Stimulated activated naive CD4-positive, alpha-beta T cell (primary cell): ENCODE results near the gene MTIF3.

Experiments used
- DNase-seq, 6 experiments: peaks; one replicate each; lab custom pipeline; 2025; lab: John Stamatoyannopoulos, UW

MTIF3 gene

DNA sequence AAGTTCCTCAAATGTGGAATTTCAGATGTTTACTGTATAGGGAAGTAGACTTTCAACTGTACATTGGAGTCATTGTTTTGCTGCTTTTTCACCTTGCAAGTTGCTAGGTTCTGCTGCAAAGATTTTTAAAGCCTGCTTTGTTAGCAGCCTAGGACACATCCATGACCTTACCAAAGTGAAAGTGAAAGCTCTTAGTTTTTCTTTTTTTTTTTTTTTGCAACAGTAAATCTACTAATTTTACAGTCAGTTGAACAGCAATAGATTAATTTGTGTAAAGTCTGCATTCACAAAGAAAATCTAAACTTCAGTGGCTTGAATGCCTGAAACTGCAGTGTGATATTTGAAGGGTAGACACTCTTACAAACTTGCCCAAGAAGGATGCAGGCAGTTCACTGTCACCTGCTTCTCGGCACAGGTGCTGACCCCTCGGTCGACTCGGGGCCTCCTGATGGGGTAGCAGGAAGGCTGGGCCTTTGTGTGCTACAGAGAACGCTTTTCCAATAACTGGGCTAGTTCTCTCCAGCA is 5.0 kb upstream of the MTIF3 start:
- peak in 3 of 6 experiments; percentile 6 to 67 (median 42) for DNase-seq

DNA sequence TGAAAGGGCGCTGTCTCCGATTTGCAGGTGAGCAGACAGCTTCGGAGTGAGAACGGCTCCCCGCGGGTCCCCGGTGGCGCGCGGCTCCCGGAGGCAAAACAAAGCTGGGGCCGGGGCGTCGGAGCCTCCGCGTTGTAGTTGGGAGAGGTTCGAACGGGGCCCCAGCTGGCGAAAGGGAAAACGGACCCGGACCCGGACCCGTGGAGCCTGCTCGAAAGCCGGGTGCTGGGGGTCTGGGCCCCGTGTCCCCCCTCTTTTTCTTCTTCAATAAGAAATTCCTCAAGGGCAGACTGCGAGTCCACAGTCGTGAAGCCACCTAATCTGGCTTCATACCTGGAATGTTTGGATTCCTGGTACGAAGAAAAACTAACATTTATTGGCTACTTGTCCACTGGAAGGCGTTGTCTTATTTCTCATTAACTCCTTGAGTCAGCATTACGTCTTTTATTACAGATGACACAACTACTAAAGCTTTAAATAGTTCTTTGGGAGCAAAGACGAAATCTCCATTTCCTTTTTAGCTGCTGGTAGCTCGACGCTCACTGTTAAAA is 632 bp upstream of the MTIF3 start:
- peak in 2 of 6 experiments; percentile 55 to 64 for DNase-seq

DNA sequence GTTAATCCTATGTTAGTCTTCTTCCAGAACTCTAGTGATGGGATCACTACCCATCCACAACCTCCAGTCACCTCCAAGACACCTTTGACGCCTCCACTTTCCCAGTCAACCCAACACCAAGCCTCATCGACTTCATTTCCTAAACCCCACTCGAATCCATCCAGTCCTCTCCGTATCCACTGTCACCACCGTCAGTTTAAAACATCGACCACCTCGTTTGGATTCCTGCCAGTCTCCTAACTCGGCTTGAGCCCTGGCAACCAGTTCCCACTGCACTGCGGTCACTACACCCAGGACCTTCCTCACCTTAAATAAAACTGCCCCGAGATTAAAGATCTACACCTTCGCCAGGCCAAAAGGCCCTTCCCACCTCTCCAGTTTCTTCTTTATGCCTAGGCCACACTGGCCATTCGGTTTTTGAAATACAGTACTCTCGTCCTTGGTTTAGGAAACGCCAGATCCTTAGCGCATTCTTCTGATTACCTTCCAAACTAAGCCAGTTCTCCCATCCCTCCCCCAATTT is 1.2 kb downstream of the MTIF3 start:
- DNase-seq: no peak

- DNase-seq: no peak
These were observed 2.1 kb downstream of the MTIF3 start for GRCh38 chr13:27448308-27448707.

DNA sequence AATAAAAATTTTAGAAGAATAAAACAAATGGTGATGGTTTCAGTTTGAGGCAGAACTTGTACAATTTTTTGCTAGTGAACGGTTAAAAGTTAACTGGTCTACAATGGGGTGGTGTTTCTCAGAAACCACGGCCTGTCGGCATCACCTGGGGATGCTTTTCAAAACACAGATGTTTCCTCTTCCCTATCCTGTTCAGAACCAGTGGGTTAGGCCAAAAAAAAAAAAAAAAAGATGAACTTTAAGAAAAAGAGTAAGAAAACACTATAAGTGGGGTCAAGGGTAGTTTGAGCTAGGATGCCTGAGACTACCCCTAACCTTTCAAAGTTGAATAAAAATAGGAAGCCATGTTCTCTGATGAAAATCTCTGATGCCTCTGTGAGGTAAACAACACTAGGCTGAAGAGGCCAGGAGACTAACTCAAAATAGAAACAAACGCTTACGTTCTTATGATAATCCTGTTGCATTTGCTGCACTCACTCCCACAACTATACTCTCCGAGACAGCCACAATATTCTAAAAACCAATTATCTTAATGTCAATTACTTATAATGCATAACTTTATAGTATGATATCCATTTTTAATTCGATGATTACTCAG is 3.3 kb downstream of the MTIF3 start:
- peak in 4 of 6 experiments; percentile 21 to 61 (median 48) for DNase-seq

GRCh38 chr13:27442797-27443196 is 7.6 kb downstream of the MTIF3 start:
- no peak for DNase-seq

GRCh38 chr13:27442071-27442647 is 8.2 kb downstream of the MTIF3 start:
- peak; percentile 6 to 48 (median 18) for DNase-seq

DNA sequence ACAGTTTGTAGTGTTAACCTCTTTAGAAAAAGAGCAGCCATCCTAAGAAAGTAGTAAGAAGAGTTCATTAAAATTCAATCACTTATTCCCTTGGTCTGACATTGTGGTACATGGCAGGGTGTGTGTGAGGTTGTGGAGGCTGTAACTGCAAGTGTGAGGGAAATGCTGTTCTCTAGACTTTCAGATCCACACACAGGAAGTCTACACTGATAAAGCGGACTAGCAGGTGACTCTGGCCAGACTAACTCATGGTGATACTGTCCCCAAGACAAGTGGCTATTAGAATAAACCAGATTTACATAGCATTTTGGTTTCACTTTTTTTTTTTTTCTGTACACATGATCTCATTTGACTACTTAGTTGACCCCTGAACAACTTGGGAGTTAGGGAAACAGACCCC is 10.0 kb downstream of the MTIF3 start:
- DNase-seq: no peak

DNA sequence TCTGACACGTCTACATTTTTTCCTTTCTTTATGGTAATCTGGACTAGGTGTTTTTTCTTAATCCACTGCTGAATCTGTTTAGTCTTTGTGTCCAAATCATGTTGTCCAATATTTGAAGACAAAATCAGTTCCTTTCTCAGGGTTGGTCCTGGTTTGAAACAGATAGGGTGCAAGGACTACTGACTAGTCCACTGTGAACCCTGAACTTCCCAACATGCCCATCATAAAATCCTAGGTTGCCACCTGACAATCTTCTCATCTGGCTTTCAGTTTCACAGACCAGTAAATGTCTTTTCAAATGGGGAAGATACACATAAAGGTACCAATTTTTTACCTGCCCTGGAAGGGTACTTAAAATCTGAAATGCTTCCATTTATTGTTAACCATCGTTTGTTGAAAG is 13.2 kb downstream of the MTIF3 start:
- DNase-seq: no peak

GRCh38 chr13:27432611-27433210 is 17.7 kb downstream of the MTIF3 start:
- peak in 2 of 6 experiments; percentile 12 to 15 for DNase-seq

- DNase-seq: no peak
These were observed 18.2 kb downstream of the MTIF3 start for GRCh38 chr13:27432180-27432579.

DNA sequence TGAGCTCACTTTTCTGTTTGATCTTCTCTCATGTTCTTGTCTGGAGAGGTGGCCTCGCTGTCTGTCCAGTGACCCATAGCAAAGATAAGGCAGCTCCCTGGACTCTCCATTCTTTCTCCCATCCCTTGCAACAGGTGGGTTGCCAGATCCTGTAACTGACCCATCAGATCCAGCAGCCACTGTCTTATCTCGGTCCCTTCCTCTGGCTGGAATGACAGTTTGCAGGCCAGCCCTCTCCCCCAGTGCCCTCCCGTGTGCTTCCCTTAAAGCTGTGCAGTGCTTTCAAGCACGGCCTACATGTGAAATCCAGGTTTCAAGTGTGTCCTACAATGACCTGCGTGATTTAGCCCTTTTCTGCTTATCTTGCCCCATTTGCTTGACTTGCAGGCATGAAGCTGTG is 22.2 kb downstream of the MTIF3 start:
- DNase-seq: no peak

GRCh38 chr13:27427641-27428040 is 22.7 kb downstream of the MTIF3 start:
- DNase-seq: no peak

DNA sequence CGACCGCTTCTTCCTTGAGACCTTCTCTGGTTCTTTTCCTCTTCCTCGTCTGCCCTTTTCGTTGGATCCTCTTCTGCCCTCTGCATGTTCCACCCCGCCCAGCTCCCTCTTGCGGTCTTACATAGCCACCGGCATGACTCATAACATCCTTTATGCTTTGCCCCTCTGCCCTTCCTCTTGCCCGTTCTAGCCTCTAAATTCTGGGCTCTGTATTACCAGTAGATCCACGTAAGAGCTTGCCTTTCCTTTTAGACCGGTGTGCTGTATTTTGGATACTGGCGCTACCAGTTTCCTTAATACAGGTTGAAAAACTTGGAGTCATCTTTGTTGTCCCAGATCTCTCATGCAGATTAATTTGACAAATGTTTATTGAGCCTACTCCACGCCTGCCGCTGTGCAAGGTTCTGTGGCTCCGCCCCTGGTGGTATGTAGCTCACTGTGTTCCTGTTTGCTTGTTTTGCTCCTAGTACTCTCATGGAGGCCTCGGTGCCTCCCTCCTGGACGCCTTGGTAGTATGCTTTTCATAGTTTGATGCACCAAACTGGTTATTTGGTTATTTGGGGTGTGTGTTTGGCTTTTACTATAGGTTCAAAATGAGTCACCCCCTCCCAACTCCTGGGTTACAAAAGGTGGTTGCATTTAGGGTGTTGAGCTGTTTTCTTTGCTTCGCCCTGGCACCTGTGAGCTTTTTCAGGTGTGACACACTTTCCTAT is 24.3 kb downstream of the MTIF3 start:
- peak; percentile 52 to 83 (median 72) for DNase-seq

- peak in 1 of 6 experiments; percentile 32 for DNase-seq
These were observed 25.0 kb downstream of the MTIF3 start for GRCh38 chr13:27425158-27425917.

- DNase-seq: peak; percentile 82 to 93 (median 86)
These were observed 25.9 kb downstream of the MTIF3 start, which contains the start of gene GTF3A for GRCh38 chr13:27424246-27425157. GTF3A (plus strand) TSS chr13:27424619.

DNA sequence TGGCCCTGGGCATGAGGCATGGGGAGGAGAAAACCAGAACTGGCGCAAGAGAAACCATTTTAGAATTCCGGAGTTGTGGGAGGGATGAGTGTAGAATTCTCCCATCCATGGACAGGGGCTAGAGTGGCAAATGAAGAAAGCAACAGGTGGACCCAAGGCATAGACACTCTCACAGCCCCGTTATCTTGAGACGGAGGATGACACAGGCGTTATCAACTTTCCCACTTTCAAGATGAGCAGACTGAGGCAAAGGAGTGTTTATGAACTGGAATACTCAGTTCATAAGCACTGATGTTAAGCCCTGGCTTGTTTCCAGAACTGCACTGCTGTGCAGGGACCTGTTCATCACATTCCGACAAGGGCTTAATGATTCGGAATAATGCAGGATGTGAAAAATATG is 27.0 kb downstream of the MTIF3 start:
- DNase-seq: no peak

DNA sequence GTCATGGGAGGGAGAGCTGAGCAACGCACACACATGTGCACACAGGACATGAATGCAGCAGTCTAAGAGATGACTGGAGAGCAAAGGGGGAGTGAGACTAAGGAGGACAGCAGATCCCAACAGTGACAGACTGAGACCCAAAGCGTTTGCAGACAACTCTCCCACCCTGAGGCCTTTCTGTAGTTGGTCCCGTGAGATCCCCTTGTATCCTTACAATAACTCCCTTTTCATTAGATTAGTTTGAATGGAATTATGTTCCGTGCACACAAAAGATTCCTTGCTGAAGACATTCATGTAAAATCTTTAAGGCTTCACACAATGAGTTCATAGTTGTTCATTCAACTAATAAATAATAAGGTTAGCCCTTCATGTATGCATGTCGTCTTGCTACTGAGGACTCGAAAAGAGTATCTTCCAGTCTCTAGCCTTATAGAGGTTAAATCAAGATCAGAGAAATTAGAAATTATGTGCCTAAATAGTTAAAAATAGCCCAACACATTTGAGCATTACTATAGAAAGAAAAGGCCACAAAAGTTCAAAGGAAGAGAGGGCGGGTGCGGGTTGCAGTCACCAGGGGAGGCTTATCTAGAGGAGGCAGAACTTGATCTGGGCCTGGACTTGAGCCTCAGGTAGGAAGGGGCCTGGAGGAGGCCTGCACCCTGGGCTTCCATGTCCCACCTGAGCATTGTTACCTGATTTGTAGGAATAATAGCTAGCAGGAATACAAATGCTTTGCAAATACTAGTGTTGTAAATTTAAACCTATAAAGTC is 29.1 kb downstream of the MTIF3 start:
- DNase-seq: no peak

GRCh38 chr13:27419328-27419727 is 31.0 kb downstream of the MTIF3 start:
- DNase-seq: no peak
